PFSK-1 (cell line): ENCODE results near the gene RARS1.

Experiments
- POLR2AphosphoS5 ChIP-seq: IDR thresholded peaks from 2 replicates; pipeline ENCODE4 v1.6.1; 2012; ENCODE audit warnings: low read depth, mild to moderate bottlenecking, control low read depth, low read length, moderate library complexity
- SIN3A ChIP-seq: IDR thresholded peaks from 2 replicates; pipeline ENCODE4 v1.6.1; 2012; ENCODE audit warnings: mild to moderate bottlenecking, low read length, moderate library complexity, borderline replicate concordance; ENCODE audit not compliant: insufficient read depth
- TAF1 ChIP-seq: IDR thresholded peaks from 2 replicates; pipeline ENCODE4 v1.6.1; 2012; ENCODE audit warnings: low read length, control low read depth, borderline replicate concordance; ENCODE audit not compliant: insufficient read depth
- TF ChIP-seq, protein P1 (sequence below), 2 experiments: IDR thresholded peaks; 2 replicates each; pipeline versions ENCODE4 v1.6.1 to v1.8.0; 2011 to 2012; ENCODE audit warnings: low read depth in 2 of 2, low read length in 2 of 2, control low read depth in 1 of 2, inconsistent platforms in 1 of 2, mild to moderate bottlenecking in 1 of 2, moderate library complexity in 1 of 2; ENCODE audit not compliant: insufficient read depth in 1 of 2

GRCh38 chr5:168557389-168557788 lies 71.1 kb downstream of the RARS1 start:
- TF ChIP-seq TAF1 (no peak), POLR2AphosphoS5 (no peak), SIN3A (no peak)
- TF ChIP-seq, protein P1, sequence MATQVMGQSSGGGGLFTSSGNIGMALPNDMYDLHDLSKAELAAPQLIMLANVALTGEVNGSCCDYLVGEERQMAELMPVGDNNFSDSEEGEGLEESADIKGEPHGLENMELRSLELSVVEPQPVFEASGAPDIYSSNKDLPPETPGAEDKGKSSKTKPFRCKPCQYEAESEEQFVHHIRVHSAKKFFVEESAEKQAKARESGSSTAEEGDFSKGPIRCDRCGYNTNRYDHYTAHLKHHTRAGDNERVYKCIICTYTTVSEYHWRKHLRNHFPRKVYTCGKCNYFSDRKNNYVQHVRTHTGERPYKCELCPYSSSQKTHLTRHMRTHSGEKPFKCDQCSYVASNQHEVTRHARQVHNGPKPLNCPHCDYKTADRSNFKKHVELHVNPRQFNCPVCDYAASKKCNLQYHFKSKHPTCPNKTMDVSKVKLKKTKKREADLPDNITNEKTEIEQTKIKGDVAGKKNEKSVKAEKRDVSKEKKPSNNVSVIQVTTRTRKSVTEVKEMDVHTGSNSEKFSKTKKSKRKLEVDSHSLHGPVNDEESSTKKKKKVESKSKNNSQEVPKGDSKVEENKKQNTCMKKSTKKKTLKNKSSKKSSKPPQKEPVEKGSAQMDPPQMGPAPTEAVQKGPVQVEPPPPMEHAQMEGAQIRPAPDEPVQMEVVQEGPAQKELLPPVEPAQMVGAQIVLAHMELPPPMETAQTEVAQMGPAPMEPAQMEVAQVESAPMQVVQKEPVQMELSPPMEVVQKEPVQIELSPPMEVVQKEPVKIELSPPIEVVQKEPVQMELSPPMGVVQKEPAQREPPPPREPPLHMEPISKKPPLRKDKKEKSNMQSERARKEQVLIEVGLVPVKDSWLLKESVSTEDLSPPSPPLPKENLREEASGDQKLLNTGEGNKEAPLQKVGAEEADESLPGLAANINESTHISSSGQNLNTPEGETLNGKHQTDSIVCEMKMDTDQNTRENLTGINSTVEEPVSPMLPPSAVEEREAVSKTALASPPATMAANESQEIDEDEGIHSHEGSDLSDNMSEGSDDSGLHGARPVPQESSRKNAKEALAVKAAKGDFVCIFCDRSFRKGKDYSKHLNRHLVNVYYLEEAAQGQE (IDR thresholded peaks at IDR 0.05; ENCODE audit: insufficient read depth in 1 of 2, low read depth in 2 of 2, low read length in 2 of 2), result no peak
